GM12865 (cell line): ENCODE measurements around the gene CSN2.

ENCODE experiments used
- DNase-seq: peaks from one replicate; pipeline ENCODE4 v3.0.0; 2010; ENCODE audit warnings: low read depth
- H3K4me3 ChIP-seq: 2 replicates; pipeline ENCODE4 v1.5.1; 2011; ENCODE audit warnings: mild to moderate bottlenecking, low read depth, low read length, control low read depth
- TF ChIP-seq, protein P1 (sequence below): IDR thresholded peaks from 2 replicates; pipeline ENCODE4 v1.5.1; 2011; ENCODE audit warnings: low read length, control low read depth, low read depth, inconsistent platforms; ENCODE audit not compliant: insufficient read depth; ENCODE audit errors: missing control alignments

Gene CSN2

DNA sequence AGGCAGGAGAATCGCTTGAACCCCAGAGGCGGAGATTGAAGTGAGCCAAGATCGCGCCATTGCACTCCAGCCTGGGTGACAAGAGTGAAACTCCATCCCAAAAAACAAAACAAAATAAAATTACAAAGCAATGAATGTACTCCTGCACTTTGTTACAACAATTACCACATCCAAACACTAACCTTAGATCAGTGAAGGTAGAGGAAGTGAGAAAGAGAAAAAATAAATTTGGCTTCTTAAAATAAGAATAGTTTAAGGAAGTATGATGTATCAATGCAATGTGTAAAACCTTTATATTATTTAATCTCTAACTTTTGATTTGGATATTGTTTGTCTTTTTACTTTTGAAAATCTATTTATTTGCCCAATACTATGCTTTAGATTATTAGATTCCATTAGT, 56.3 kb downstream of the CSN2 start:
- no peak for DNase-seq
- TF ChIP-seq, protein P1, sequence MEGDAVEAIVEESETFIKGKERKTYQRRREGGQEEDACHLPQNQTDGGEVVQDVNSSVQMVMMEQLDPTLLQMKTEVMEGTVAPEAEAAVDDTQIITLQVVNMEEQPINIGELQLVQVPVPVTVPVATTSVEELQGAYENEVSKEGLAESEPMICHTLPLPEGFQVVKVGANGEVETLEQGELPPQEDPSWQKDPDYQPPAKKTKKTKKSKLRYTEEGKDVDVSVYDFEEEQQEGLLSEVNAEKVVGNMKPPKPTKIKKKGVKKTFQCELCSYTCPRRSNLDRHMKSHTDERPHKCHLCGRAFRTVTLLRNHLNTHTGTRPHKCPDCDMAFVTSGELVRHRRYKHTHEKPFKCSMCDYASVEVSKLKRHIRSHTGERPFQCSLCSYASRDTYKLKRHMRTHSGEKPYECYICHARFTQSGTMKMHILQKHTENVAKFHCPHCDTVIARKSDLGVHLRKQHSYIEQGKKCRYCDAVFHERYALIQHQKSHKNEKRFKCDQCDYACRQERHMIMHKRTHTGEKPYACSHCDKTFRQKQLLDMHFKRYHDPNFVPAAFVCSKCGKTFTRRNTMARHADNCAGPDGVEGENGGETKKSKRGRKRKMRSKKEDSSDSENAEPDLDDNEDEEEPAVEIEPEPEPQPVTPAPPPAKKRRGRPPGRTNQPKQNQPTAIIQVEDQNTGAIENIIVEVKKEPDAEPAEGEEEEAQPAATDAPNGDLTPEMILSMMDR: no peak
- H3K4me3 ChIP-seq: no peak overlapping the region

DNA sequence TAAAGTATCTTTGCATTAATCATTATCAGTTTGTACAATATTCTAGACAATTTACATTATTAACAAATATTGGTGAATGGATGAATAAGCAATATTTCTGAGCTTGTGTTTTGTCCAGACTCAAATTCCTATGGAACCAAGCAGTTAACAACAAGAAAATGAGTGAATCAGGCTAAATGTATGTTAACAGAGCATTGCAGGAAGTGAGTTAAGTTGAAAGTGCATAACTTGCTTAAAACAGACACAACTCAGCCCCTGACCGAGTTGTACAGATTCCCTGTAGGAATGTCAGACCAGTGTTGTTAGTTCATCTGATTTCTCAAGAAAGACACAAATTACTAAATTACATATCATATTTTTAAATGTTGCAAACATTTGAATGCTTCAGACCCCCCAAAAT, 58.4 kb downstream of the CSN2 start:
- TF ChIP-seq, protein P1: no peak
- H3K4me3 ChIP-seq: no peak overlapping the region
- DNase-seq: no peak
